GM12878 (cell line): Measurements from ENCODE around the gene CDH4. TPM values are rescaled to one million over a fixed set of nuclear protein-coding genes. Genes with fewer than 3 reads are reported as not detected.

Experiments used
- ATAC-seq: fragments of 200-7000 bp; cut with Tn5 transposase; 3 replicates; pipeline ENCODE4 v1.9.1; 2020; ENCODE audit warnings: mild to moderate bottlenecking, moderate library complexity
- BruUV-seq: library from RNA; stranded (reverse); fragments of 400-500 nt; replicated peaks from 2 replicates; lab custom pipeline; 2021; lab: Mats Ljungman, UMichigan
- CTCF ChIA-PET: fragments of 300-600 bp; sonication (Branson Sonifier 250); formaldehyde crosslinking; extraction: SDS; loops from one replicate; lab custom pipeline; 2021; ENCODE audit warnings: inconsistent platforms; lab: Yijun Ruan, JAX
- POLR2A ChIA-PET: fragments of 350-600 bp; formaldehyde crosslinking; extraction: SDS; loops from one replicate; lab custom pipeline; 2021; ENCODE audit warnings: inconsistent platforms; lab: Charles Lee
- RAD21 ChIA-PET: fragments of 300-600 bp; sonication (Branson Sonifier 250); formaldehyde crosslinking; loops from one replicate; lab custom pipeline; 2023; ENCODE audit warnings: antibody characterized with exemption; ENCODE audit not compliant: unreplicated experiment; lab: Charles Lee
- SMC1A ChIA-PET: fragments of 300-600 bp; sonication (Branson Sonifier 250); formaldehyde crosslinking; loops from one replicate; lab custom pipeline; 2023; ENCODE audit not compliant: unreplicated experiment, uncharacterized antibody; lab: Charles Lee
- DNase-seq: peaks from one replicate; pipeline ENCODE4 v3.0.0-alpha.2; 2011; ENCODE audit warnings: low read depth, low spot score
- FAIRE-seq: peaks from 3 replicates; lab custom pipeline; 2011; peaks lifted over from hg19 to GRCh38; lab: Jason Lieb, UNC
- H2AFZ ChIP-seq: 2 replicates; pipeline ENCODE4 v1.6.0; 2011; ENCODE audit warnings: low read depth, low read length, control low read depth; ENCODE audit not compliant: control insufficient read depth
- H3K27ac ChIP-seq: 2 replicates; pipeline ENCODE4 v1.5.1; 2011; ENCODE audit warnings: control low read depth; ENCODE audit not compliant: control insufficient read depth, insufficient read depth
- H3K27me3 ChIP-seq, 2 experiments: replicated peaks in 1 of 2; 2 replicates each; pipeline versions ENCODE4 v1.6.0 to v1.6.1; 2011; ENCODE audit warnings: low read length in 1 of 2; ENCODE audit not compliant: control insufficient read depth in 2 of 2, insufficient read depth in 2 of 2
- H3K36me3 ChIP-seq, 2 experiments: 2 replicates each; pipeline ENCODE4 v1.5.1; 2011; ENCODE audit warnings: low read length in 1 of 2; ENCODE audit not compliant: control insufficient read depth in 2 of 2, insufficient read depth in 2 of 2
- H3K4me1 ChIP-seq: 2 replicates; pipeline ENCODE4 v1.6.1; 2011; ENCODE audit warnings: mild to moderate bottlenecking, low read length, moderate library complexity, mixed read lengths; ENCODE audit not compliant: control insufficient read depth, insufficient read depth
- H3K4me2 ChIP-seq: 2 replicates; pipeline ENCODE4 v1.6.0; 2011; ENCODE audit warnings: control low read depth; ENCODE audit not compliant: control insufficient read depth, insufficient read depth
- H3K4me3 ChIP-seq: fragments of 200-600 bp; sonication (generic); 2 replicates; pipeline ENCODE4 v1.5.1; 2016
- H3K79me2 ChIP-seq: 2 replicates; pipeline ENCODE4 v1.6.0; 2011; ENCODE audit warnings: low read length; ENCODE audit not compliant: control insufficient read depth, insufficient read depth
- H3K9ac ChIP-seq: 2 replicates; pipeline ENCODE4 v1.8.0; 2011; ENCODE audit warnings: low read length, control low read depth, mixed read lengths; ENCODE audit not compliant: control insufficient read depth, insufficient read depth
- H3K9me3 ChIP-seq: replicated peaks from 3 replicates; pipeline ENCODE4 v1.5.1; 2011; ENCODE audit warnings: mild to moderate bottlenecking, low read length; ENCODE audit not compliant: control insufficient read depth, insufficient read depth
- H4K20me1 ChIP-seq: 2 replicates; pipeline ENCODE4 v1.6.0; 2011; ENCODE audit not compliant: control insufficient read depth, insufficient read depth
- BCL11A ChIP-seq: IDR thresholded peaks from 2 replicates; pipeline ENCODE4 v1.6.1; 2011; ENCODE audit warnings: low read depth, low read length
- CBX3 ChIP-seq: fragments of 200-600 bp; sonication (generic); IDR thresholded peaks from 2 replicates; pipeline ENCODE4 v1.6.1; 2016; ENCODE audit warnings: low read depth, borderline replicate concordance
- CBX5 ChIP-seq: sonication (generic); IDR thresholded peaks from 2 replicates; pipeline ENCODE4 v1.6.1; 2016; ENCODE audit warnings: low read depth, moderate library complexity, mild to moderate bottlenecking, inconsistent platforms
- CREM ChIP-seq: IDR thresholded peaks from 2 replicates; pipeline ENCODE4 v1.6.1; 2014; ENCODE audit warnings: antibody characterized with exemption, low read depth
- E4F1 ChIP-seq: fragments of 450-650 bp; IDR thresholded peaks from 2 replicates; pipeline ENCODE4 v1.6.1; 2018; ENCODE audit warnings: borderline replicate concordance, mild to moderate bottlenecking; ENCODE audit not compliant: partially characterized antibody
- KDM1A ChIP-seq: fragments of 200-600 bp; sonication (generic); IDR thresholded peaks from 2 replicates; pipeline ENCODE4 v1.6.1; 2016; ENCODE audit warnings: borderline replicate concordance
- REST ChIP-seq: IDR thresholded peaks from 2 replicates; pipeline ENCODE4 v1.6.1; 2012; ENCODE audit warnings: mild to moderate bottlenecking, low read depth, low read length
- SIX5 ChIP-seq: IDR thresholded peaks from 2 replicates; pipeline ENCODE4 v1.6.1; 2011; ENCODE audit warnings: mild to moderate bottlenecking, low read depth, low read length, moderate library complexity; ENCODE audit not compliant: severe bottlenecking
- SPI1 ChIP-seq: IDR thresholded peaks from 2 replicates; pipeline ENCODE4 v1.6.1; 2011; ENCODE audit warnings: low read depth, mild to moderate bottlenecking, low read length, moderate library complexity, borderline replicate concordance; ENCODE audit not compliant: insufficient read depth
- TAF1 ChIP-seq: IDR thresholded peaks from 2 replicates; pipeline ENCODE4 v1.6.1; 2011; ENCODE audit warnings: mild to moderate bottlenecking, low read depth, low read length, borderline replicate concordance
- WGBS: methylation state at CpG from one replicate; pipeline ENCODE4 v1.1.6; 2016; ENCODE audit warnings: low lambda C conversion rate; ENCODE audit not compliant: insufficient replicate concordance, insufficient coverage; ENCODE audit errors: missing lambda C conversion rate; 5-methylcytosine and 5-hydroxymethylcytosine counted together
- in situ Hi-C: fragments of 300-500 bp; cut with MboI; formaldehyde crosslinking; loops from 9 replicates; pipeline ENCODE4 v1.14.3; 2018; ENCODE audit warnings: mixed read lengths
- intact Hi-C: fragments of 100-400 bp; cut with micrococcal nuclease; formaldehyde crosslinking; loops from one replicate; pipeline ENCODE4 v1.14.2; 2022; ENCODE audit not compliant: unreplicated experiment
- polyA plus RNA-seq, 11 experiments: library from polyadenylated mRNA; depleted of rRNA in 4 of 11; unstranded in 6 of 11; stranded (reverse) in 5 of 11; fragments of >200 nt; fragmentation: Nextera tagmentation in 4 of 11; fragmentation: Illumina TruSeq in 1 of 11; extraction: Ambion mirVana in 4 of 11; extraction: Trizol in 1 of 11; gene quantifications; 1 replicate in 1 of 11; 2 replicates in 10 of 11; pipeline versions ENCODE4 v1.2.1 to v1.2.3, GENCODE V29; 2011 to 2016; ENCODE audit warnings: inconsistent platforms in 2 of 11, missing spikeins in 2 of 11, low read depth in 1 of 11
- total RNA-seq, 4 experiments: library from RNA; depleted of rRNA in 3 of 4; stranded (reverse); fragments of >200 nt in 3 of 4; fragmentation: Illumina TruSeq in 1 of 4; extraction: Trizol in 1 of 4; gene quantifications; 2 replicates each; pipeline versions ENCODE4 v1.2.1 to v1.2.3, GENCODE V29; 2013 to 2021
- TF ChIP-seq, protein P1 (sequence below): fragments of 450-650 bp; IDR thresholded peaks from 2 replicates; pipeline ENCODE4 v1.6.1; 2016; ENCODE audit warnings: mild to moderate bottlenecking, moderate library complexity, borderline replicate concordance

CDH4 gene
- total and polyA plus RNA-seq, 10 of the 15 experiments (the other 5 are each of a cell fraction or from before 2014, with no cell fraction given), result not detected

DNA sequence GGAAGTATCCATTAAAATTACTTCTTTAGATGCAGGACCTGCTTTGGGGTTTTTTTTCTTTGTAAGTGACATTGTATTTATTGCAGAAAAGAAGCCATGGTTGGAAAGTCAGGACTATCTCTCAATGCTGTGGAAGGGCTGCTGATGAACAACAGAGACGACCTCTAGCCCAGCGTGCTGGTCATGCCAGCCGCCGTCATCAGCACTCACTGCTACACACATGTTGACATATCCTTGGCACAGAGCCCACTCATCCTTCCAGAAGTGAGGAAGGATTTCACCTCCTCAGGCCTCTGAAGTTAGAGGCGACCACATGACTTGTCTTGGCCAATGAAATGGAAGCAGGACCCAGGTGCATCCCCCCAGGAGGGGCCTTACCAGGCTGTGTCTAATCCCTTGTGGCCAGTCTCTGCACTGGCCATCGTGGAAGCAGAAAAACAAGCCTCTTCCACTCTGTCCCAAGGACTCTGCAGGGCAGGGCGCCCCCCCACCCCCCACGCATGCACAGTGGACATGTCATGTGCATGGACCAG lies 470.2 kb downstream of the CDH4 start:
- no peak overlapping the region for H3K4me3 ChIP-seq
- SMC1A ChIA-PET, result no interaction called here
- no peak for DNase-seq
- no peak for FAIRE-seq
- RAD21 ChIA-PET, result no interaction called here
- no peak overlapping the region for H3K4me2 ChIP-seq
- no peaks in the 10 kb centered on the region for H3K79me2 ChIP-seq
- H3K9me3 ChIP-seq, result no peaks in the 10 kb centered on the region
- no peak for ATAC-seq
- WGBS, result 22% methylated on average over 8 of the region's 8 CpGs
- H3K27ac ChIP-seq, result no peak overlapping the region
- no peaks in the 10 kb centered on the region for H3K36me3 ChIP-seq
- BruUV-seq, result no TSS peak
- POLR2A ChIA-PET, result no interaction called here
- in situ Hi-C loops, result no loop called here
- no peaks in the 10 kb centered on the region for H3K4me1 ChIP-seq
- CTCF ChIA-PET, result no interaction called here
- no peak overlapping the region for H2AFZ ChIP-seq
- H3K27me3 ChIP-seq, result no peaks in the 10 kb centered on the region
- H4K20me1 ChIP-seq, result no peaks in the 10 kb centered on the region
- intact Hi-C loops, result no loop called here
- no peak overlapping the region for H3K9ac ChIP-seq
- no peak for TF ChIP-seq E4F1
- no peak for TF ChIP-seq BCL11A
- no peak for TF ChIP-seq CBX3
- TF ChIP-seq CBX5, result no peak
- no peak for TF ChIP-seq REST
- TF ChIP-seq SPI1, result no peak
- no peak for TF ChIP-seq TAF1
- no peak for TF ChIP-seq SIX5
- TF ChIP-seq CREM, result no peak
- TF ChIP-seq KDM1A, result no peak
- TF ChIP-seq, protein P1, sequence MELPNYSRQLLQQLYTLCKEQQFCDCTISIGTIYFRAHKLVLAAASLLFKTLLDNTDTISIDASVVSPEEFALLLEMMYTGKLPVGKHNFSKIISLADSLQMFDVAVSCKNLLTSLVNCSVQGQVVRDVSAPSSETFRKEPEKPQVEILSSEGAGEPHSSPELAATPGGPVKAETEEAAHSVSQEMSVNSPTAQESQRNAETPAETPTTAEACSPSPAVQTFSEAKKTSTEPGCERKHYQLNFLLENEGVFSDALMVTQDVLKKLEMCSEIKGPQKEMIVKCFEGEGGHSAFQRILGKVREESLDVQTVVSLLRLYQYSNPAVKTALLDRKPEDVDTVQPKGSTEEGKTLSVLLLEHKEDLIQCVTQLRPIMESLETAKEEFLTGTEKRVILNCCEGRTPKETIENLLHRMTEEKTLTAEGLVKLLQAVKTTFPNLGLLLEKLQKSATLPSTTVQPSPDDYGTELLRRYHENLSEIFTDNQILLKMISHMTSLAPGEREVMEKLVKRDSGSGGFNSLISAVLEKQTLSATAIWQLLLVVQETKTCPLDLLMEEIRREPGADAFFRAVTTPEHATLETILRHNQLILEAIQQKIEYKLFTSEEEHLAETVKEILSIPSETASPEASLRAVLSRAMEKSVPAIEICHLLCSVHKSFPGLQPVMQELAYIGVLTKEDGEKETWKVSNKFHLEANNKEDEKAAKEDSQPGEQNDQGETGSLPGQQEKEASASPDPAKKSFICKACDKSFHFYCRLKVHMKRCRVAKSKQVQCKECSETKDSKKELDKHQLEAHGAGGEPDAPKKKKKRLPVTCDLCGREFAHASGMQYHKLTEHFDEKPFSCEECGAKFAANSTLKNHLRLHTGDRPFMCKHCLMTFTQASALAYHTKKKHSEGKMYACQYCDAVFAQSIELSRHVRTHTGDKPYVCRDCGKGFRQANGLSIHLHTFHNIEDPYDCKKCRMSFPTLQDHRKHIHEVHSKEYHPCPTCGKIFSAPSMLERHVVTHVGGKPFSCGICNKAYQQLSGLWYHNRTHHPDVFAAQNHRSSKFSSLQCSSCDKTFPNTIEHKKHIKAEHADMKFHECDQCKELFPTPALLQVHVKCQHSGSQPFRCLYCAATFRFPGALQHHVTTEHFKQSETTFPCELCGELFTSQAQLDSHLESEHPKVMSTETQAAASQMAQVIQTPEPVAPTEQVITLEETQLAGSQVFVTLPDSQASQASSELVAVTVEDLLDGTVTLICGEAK, result no peak
